ENCODE data around the gene CDC25C.
"Not testable (repeated sequence)": the region's sequence is repeated elsewhere in the genome, so short reads cannot be mapped to it uniquely, and the experiment has no call there.

The CDC25C gene

DNA sequence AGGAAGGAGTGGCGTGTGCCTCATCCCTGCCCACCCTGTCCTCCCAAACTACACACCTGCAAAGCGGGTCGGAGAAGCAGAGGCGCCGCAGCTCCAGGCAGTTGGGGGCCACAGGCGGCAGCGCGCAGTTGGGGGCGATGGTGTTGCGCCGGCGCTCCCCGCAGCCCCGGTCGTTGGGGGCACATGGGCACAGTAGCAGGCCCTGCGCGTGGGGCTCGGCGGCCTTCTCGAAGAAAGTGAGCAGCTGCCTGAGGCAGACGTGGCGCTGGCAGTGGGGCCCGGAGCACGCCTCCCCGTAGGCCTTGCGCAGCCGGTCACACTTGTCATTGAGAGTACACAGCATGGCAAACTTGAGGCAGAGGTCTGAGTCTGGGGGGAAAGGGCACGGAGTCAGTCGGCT lies 74.0 kb downstream of the CDC25C start:
- Histone ChIP-seq H3K4me2 (ENCODE audit: low read length) (no peak overlapping the region), H3K4me3 (ENCODE audit: low read depth, low read length) (no peak overlapping the region), H3K4me1 (no peaks in the 10 kb centered on the region), H3K9ac (no peak overlapping the region), H3K27me3 (ENCODE audit: control insufficient read depth, insufficient read depth, low read length) (no peaks in the 10 kb centered on the region), H3K79me2 (no peaks in the 10 kb centered on the region), H3K9me3 (ENCODE audit: control insufficient read depth, low read length) (no peaks in the 10 kb centered on the region), H3K27ac (no peak overlapping the region), H3K36me3 (ENCODE audit: control insufficient read depth, insufficient read depth, low read length) (no peaks in the 10 kb centered on the region), H2AFZ (no peak overlapping the region)
- TF ChIP-seq, protein P1, sequence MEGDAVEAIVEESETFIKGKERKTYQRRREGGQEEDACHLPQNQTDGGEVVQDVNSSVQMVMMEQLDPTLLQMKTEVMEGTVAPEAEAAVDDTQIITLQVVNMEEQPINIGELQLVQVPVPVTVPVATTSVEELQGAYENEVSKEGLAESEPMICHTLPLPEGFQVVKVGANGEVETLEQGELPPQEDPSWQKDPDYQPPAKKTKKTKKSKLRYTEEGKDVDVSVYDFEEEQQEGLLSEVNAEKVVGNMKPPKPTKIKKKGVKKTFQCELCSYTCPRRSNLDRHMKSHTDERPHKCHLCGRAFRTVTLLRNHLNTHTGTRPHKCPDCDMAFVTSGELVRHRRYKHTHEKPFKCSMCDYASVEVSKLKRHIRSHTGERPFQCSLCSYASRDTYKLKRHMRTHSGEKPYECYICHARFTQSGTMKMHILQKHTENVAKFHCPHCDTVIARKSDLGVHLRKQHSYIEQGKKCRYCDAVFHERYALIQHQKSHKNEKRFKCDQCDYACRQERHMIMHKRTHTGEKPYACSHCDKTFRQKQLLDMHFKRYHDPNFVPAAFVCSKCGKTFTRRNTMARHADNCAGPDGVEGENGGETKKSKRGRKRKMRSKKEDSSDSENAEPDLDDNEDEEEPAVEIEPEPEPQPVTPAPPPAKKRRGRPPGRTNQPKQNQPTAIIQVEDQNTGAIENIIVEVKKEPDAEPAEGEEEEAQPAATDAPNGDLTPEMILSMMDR (IDR thresholded peaks at IDR 0.05): no peak

GRCh38 chr5:138252944-138253343 lies 78.7 kb downstream of the CDC25C start:
- Histone ChIP-seq H3K27me3 (ENCODE audit: control insufficient read depth, insufficient read depth, low read length) (no peaks in the 10 kb centered on the region), H3K79me2 (no peaks in the 10 kb centered on the region), H3K27ac (no peak overlapping the region), H2AFZ (no peak overlapping the region), H3K4me2 (ENCODE audit: low read length) (no peak overlapping the region), H3K9ac (no peak overlapping the region), H3K9me3 (ENCODE audit: control insufficient read depth, low read length) (no peaks in the 10 kb centered on the region), H3K4me1 (no peaks in the 10 kb centered on the region), H3K36me3 (ENCODE audit: control insufficient read depth, insufficient read depth, low read length) (no peaks in the 10 kb centered on the region), H3K4me3 (ENCODE audit: low read depth, low read length) (no peak overlapping the region)
- TF ChIP-seq, protein P1 (IDR thresholded peaks at IDR 0.05): no peak

GRCh38 chr5:138247800-138248199 lies 83.8 kb downstream of the CDC25C start:
- H3K4me1 ChIP-seq; H3K9me3 ChIP-seq (ENCODE audit: control insufficient read depth, low read length); H3K9ac ChIP-seq; H3K36me3 ChIP-seq (ENCODE audit: control insufficient read depth, insufficient read depth, low read length); H3K4me3 ChIP-seq (ENCODE audit: low read depth, low read length); H3K4me2 ChIP-seq (ENCODE audit: low read length); H3K27ac ChIP-seq; H3K27me3 ChIP-seq (ENCODE audit: control insufficient read depth, insufficient read depth, low read length); H2AFZ ChIP-seq; H3K79me2 ChIP-seq: not testable (repeated sequence)

GRCh38 chr5:138246822-138247221 lies 84.8 kb downstream of the CDC25C start:
- TF ChIP-seq, protein P1 (IDR thresholded peaks at IDR 0.05): no peak
- no peak overlapping the region for H3K4me3 ChIP-seq (ENCODE audit: low read depth, low read length)
- peaks cover 2% of the 10 kb centered on the region for H3K4me1 ChIP-seq
- no peaks in the 10 kb centered on the region for H3K36me3 ChIP-seq (ENCODE audit: control insufficient read depth, insufficient read depth, low read length)
- H3K9ac ChIP-seq: no peak overlapping the region
- H3K79me2 ChIP-seq: no peaks in the 10 kb centered on the region
- no peaks in the 10 kb centered on the region for H3K9me3 ChIP-seq (ENCODE audit: control insufficient read depth, low read length)
- H3K27me3 ChIP-seq (ENCODE audit: control insufficient read depth, insufficient read depth, low read length): no peaks in the 10 kb centered on the region
- H3K4me2 ChIP-seq (ENCODE audit: low read length): no peak overlapping the region
- no peak overlapping the region for H3K27ac ChIP-seq
- no peak overlapping the region for H2AFZ ChIP-seq

DNA sequence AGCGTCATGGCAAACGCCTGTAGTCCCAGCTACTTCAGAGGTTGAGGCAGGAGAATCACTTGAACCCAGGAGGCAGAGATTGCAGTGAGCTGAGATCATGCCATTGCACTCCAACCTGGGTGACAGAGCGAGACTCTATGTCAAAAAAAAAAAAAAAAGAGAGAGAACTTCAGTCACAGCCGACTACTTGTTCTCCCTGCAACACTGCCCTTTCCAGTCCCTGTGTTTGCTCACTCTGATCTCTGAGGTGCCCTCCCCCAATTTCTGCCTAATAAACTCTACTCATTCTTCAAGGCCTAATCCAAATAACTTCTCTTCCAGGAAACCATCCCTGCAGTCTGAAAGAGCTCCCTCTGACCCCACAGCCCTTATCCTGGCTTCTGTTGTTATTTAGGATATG lies 85.3 kb downstream of the CDC25C start:
- Histone ChIP-seq H3K79me2 (no peaks in the 10 kb centered on the region), H2AFZ (no peak overlapping the region), H3K9ac (no peak overlapping the region), H3K36me3 (ENCODE audit: control insufficient read depth, insufficient read depth, low read length) (no peaks in the 10 kb centered on the region), H3K27me3 (ENCODE audit: control insufficient read depth, insufficient read depth, low read length) (no peaks in the 10 kb centered on the region), H3K9me3 (ENCODE audit: control insufficient read depth, low read length) (no peaks in the 10 kb centered on the region), H3K27ac (no peak overlapping the region), H3K4me1 (peaks cover 2% of the 10 kb centered on the region), H3K4me3 (ENCODE audit: low read depth, low read length) (no peak overlapping the region), H3K4me2 (ENCODE audit: low read length) (no peak overlapping the region)
- TF ChIP-seq, protein P1 (IDR thresholded peaks at IDR 0.05): no peak
